T-cell (primary cell): Measurements from ENCODE around the gene SMIM35. TPM values are rescaled to one million over a fixed set of nuclear protein-coding genes. Genes with fewer than 3 reads are reported as not detected.

ENCODE experiments used
- ATAC-seq, 4 experiments: fragments of 200-7000 bp in 3 of 4; fragments of 150-1000 bp in 1 of 4; cut with Tn5 transposase; replicated peaks in 1 of 4; 1 replicate in 3 of 4; 2 replicates in 1 of 4; pipeline ENCODE4 v1.10.0; 2021; ENCODE audit warnings: moderate library complexity in 3 of 4, mild to moderate bottlenecking in 2 of 4, moderate number of reproducible peaks in 1 of 4
- CTCF ChIA-PET, 2 donors: fragments of 300-600 bp; sonication (Branson Sonifier 250); formaldehyde crosslinking; loops; one replicate each; lab custom pipeline; 2022; ENCODE audit warnings: antibody characterized with exemption in 2 of 2; lab: Charles Lee
- POLR2A ChIA-PET, 2 donors: fragments of 300-600 bp; sonication (Branson Sonifier 250); formaldehyde crosslinking; loops; one replicate each; lab custom pipeline; 2022; ENCODE audit warnings: antibody characterized with exemption in 2 of 2; lab: Charles Lee
- DNase-seq, 35 experiments: peaks; one replicate each; pipeline versions ENCODE4 v3.0.0 to v3.0.0-alpha.2; 2013 to 2023
- H3K27ac ChIP-seq: one replicate; pipeline ENCODE4 v1.5.1; 2013; ENCODE audit warnings: low read length
- H3K27me3 ChIP-seq, 2 experiments: replicated peaks in 1 of 2; 1 replicate in 1 of 2; 2 replicates in 1 of 2; pipeline versions ENCODE4 v1.6.1 to v1.7.0; 2013; ENCODE audit warnings: low read length in 1 of 2, mixed read lengths in 1 of 2; ENCODE audit not compliant: control insufficient read depth in 2 of 2, insufficient read depth in 2 of 2; ENCODE audit errors: extremely low read depth in 1 of 2
- H3K36me3 ChIP-seq, 2 donors: 1 replicate in 1 of 2; 2 replicates in 1 of 2; pipeline versions ENCODE4 v1.6.1 to v1.7.0; 2013; ENCODE audit warnings: low read length in 1 of 2; ENCODE audit not compliant: control insufficient read depth in 2 of 2, insufficient read depth in 1 of 2; ENCODE audit errors: extremely low read depth in 1 of 2
- H3K4me1 ChIP-seq, 2 experiments: 1 replicate in 1 of 2; 2 replicates in 1 of 2; pipeline versions ENCODE4 v1.6.1 to v1.7.0; 2013; ENCODE audit warnings: low read length in 2 of 2, mixed read lengths in 1 of 2; ENCODE audit not compliant: insufficient read depth in 2 of 2, control insufficient read depth in 1 of 2; ENCODE audit errors: extremely low read depth in 1 of 2
- H3K4me3 ChIP-seq, 2 donors: 1 replicate in 1 of 2; 2 replicates in 1 of 2; pipeline versions ENCODE4 v1.5.1 to v1.7.0; 2013; ENCODE audit warnings: mild to moderate bottlenecking in 2 of 2, low read length in 1 of 2, moderate library complexity in 1 of 2; ENCODE audit not compliant: control insufficient read depth in 1 of 2; ENCODE audit errors: extremely low read depth in 1 of 2
- H3K9me3 ChIP-seq: 2 replicates; pipeline ENCODE4 v1.7.0; 2013
- H3K27ac Mint-ChIP-seq, 2 donors: one replicate each; pipeline ENCODE4 v1.8.0; 2020 to 2021; ENCODE audit warnings: mild to moderate bottlenecking in 2 of 2, mixed read lengths in 2 of 2
- H3K27me3 Mint-ChIP-seq, 2 donors: one replicate each; pipeline ENCODE4 v1.8.0; 2021 to 2022; ENCODE audit warnings: mixed read lengths in 2 of 2
- H3K36me3 Mint-ChIP-seq: one replicate; pipeline ENCODE4 v1.8.0; 2021; ENCODE audit warnings: mixed read lengths
- H3K4me1 Mint-ChIP-seq, 3 donors: one replicate each; pipeline ENCODE4 v1.8.0; 2020 to 2022; ENCODE audit warnings: mixed read lengths in 3 of 3, mild to moderate bottlenecking in 1 of 3
- H3K4me3 Mint-ChIP-seq, 3 donors: one replicate each; pipeline ENCODE4 v1.8.0; 2020 to 2022; ENCODE audit warnings: mild to moderate bottlenecking in 3 of 3, mixed read lengths in 3 of 3, moderate library complexity in 3 of 3
- H3K9me3 Mint-ChIP-seq, 3 donors: one replicate each; pipeline ENCODE4 v1.8.0; 2020 to 2022; ENCODE audit warnings: mixed read lengths in 3 of 3
- WGBS: methylation state at CpG from one replicate; pipeline ENCODE4 v1.1.5; 2013; ENCODE audit warnings: missing lambda C conversion rate; ENCODE audit not compliant: insufficient coverage; 5-methylcytosine and 5-hydroxymethylcytosine counted together
- total RNA-seq, 35 experiments: library from RNA in 6 of 35; stranded (reverse) in 6 of 35; fragments of 120-200 nt in 1 of 35; gene quantifications; one replicate each; pipeline versions ENCODE4 v1.2.1 to v1.2.4 and lab custom pipeline; 2013 to 2026

The SMIM35 gene
- total RNA-seq, 5 donors from 2014 or later (not counting 1 experiment from before 2014, with no cell fraction given) = 0.28 to 1.0 (median 0.36) TPM

- H3K27me3 Mint-ChIP-seq = peaks cover 8 to 11% of the 10 kb centered on the region in 2 donors
- peaks cover 0 to 6% (median 0%) of the 10 kb centered on the region in 3 donors for H3K9me3 Mint-ChIP-seq
- H3K36me3 ChIP-seq = no peaks in the 10 kb centered on the region
- ATAC-seq = no peak
- H3K27ac ChIP-seq = no peak overlapping the region
- peaks cover 0 to 3% of the 10 kb centered on the region in 2 experiments for H3K4me1 ChIP-seq
- no peak overlapping the region for H3K4me3 ChIP-seq
- no peaks in the 10 kb centered on the region for H3K9me3 ChIP-seq
- H3K27me3 ChIP-seq = peaks cover 0 to 16% of the 10 kb centered on the region in 2 experiments
- ChIA-PET CTCF (no interaction called here), POLR2A (no interaction called here)
- H3K27ac Mint-ChIP-seq = no peak overlapping the region
- DNase-seq = no peak
- H3K4me1 Mint-ChIP-seq = peaks cover 3 to 12% (median 12%) of the 10 kb centered on the region in 3 donors
- no peak overlapping the region for H3K4me3 Mint-ChIP-seq
- no CpG with 5 or more reads among the region's 1 CpG for whole genome bisulfite sequencing
- peaks cover 3% of the 10 kb centered on the region for H3K36me3 Mint-ChIP-seq
Measured at GRCh38 chr11:118120793-118121192, 34.0 kb upstream of the SMIM35 start.

GRCh38 chr11:118117790-118118601 is 31.2 kb upstream of the SMIM35 start:
- 30% methylated on average over 6 of the region's 9 CpGs for WGBS
- peak in 7 of 35 experiments; percentile 1 to 14 (median 5) for DNase-seq
- H3K4me3 Mint-ChIP-seq = peak overlapping the region in 1 of 3 donors; percentile 9

GRCh38 chr11:118115048-118115447 is 28.3 kb upstream of the SMIM35 start:
- no peak for DNase-seq
- Mint-ChIP-seq H3K27me3 (peaks cover 16 to 20% of the 10 kb centered on the region in 2 donors), H3K36me3 (no peaks in the 10 kb centered on the region), H3K4me3 (no peak overlapping the region), H3K9me3 (no peaks in the 10 kb centered on the region), H3K4me1 (peaks cover 15 to 18% (median 18%) of the 10 kb centered on the region in 3 donors), H3K27ac (no peak overlapping the region)
- POLR2A ChIA-PET = no interaction called here
- H3K9me3 ChIP-seq = no peaks in the 10 kb centered on the region
- CTCF ChIA-PET = no interaction called here
- H3K4me3 ChIP-seq = no peak overlapping the region
- no peak overlapping the region for H3K27ac ChIP-seq
- peaks cover 0 to 36% of the 10 kb centered on the region in 2 experiments for H3K27me3 ChIP-seq
- ATAC-seq = no peak
- H3K4me1 ChIP-seq = peaks cover 0 to 3% of the 10 kb centered on the region in 2 experiments
- H3K36me3 ChIP-seq = no peaks in the 10 kb centered on the region
- 89% methylated on average over 6 of the region's 7 CpGs for WGBS

More at GRCh38 chr11:118117790-118118601, 31.2 kb upstream of the SMIM35 start:
- Histone ChIP-seq H3K4me1 (peaks cover 0 to 3% of the 10 kb centered on the region in 2 experiments), H3K36me3 (no peaks in the 10 kb centered on the region), H3K4me3 (no peak overlapping the region), H3K9me3 (no peaks in the 10 kb centered on the region), H3K27ac (no peak overlapping the region), H3K27me3 (peaks cover 0 to 24% of the 10 kb centered on the region in 2 experiments)
- Mint-ChIP-seq H3K27ac (no peak overlapping the region), H3K4me1 (peaks cover 15 to 18% (median 18%) of the 10 kb centered on the region in 3 donors), H3K9me3 (peaks cover 0 to 6% (median 0%) of the 10 kb centered on the region in 3 donors), H3K27me3 (peaks cover 20% of the 10 kb centered on the region in 2 donors), H3K36me3 (peaks cover 3% of the 10 kb centered on the region)
- CTCF ChIA-PET = no interaction called here
- POLR2A ChIA-PET = no interaction called here
- peak in 2 of 4 experiments; percentile 68 to 74 for ATAC-seq

GRCh38 chr11:118114266-118114665 is 27.5 kb upstream of the SMIM35 start:
- peaks cover 0 to 36% of the 10 kb centered on the region in 2 experiments for H3K27me3 ChIP-seq
- no CpG with 5 or more reads among the region's 1 CpG for WGBS
- no peaks in the 10 kb centered on the region for H3K36me3 ChIP-seq
- H3K4me1 ChIP-seq = peaks cover 0 to 3% of the 10 kb centered on the region in 2 experiments
- Mint-ChIP-seq H3K4me3 (no peak overlapping the region), H3K27ac (no peak overlapping the region), H3K27me3 (peaks cover 16 to 20% of the 10 kb centered on the region in 2 donors), H3K9me3 (no peaks in the 10 kb centered on the region), H3K4me1 (peaks cover 15 to 18% (median 18%) of the 10 kb centered on the region in 3 donors), H3K36me3 (no peaks in the 10 kb centered on the region)
- H3K27ac ChIP-seq = no peak overlapping the region
- no peak overlapping the region for H3K4me3 ChIP-seq
- ATAC-seq (no peak), DNase-seq (no peak)
- ChIA-PET CTCF (no interaction called here), POLR2A (no interaction called here)
- no peaks in the 10 kb centered on the region for H3K9me3 ChIP-seq

GRCh38 chr11:118112711-118113430 is 26.1 kb upstream of the SMIM35 start:
- H3K36me3 Mint-ChIP-seq = no peaks in the 10 kb centered on the region
- H3K27ac Mint-ChIP-seq = no peak overlapping the region
- POLR2A ChIA-PET = no interaction called here
- H3K27me3 Mint-ChIP-seq = peaks cover 12 to 14% of the 10 kb centered on the region in 2 donors
- Histone ChIP-seq H3K27ac (no peak overlapping the region), H3K4me3 (no peak overlapping the region), H3K27me3 (peaks cover 0 to 44% of the 10 kb centered on the region in 2 experiments), H3K9me3 (no peaks in the 10 kb centered on the region), H3K4me1 (peaks cover 0 to 3% of the 10 kb centered on the region in 2 experiments), H3K36me3 (no peaks in the 10 kb centered on the region)
- H3K4me3 Mint-ChIP-seq = no peak overlapping the region
- DNase-seq (no peak), ATAC-seq (no peak)
- no peaks in the 10 kb centered on the region for H3K9me3 Mint-ChIP-seq
- 89% methylated on average over 7 of the region's 11 CpGs for WGBS
- CTCF ChIA-PET = interaction anchor here in 1 of 2 donors (0.6 kb wide), 1 partner anchor 166 kb away, joined by 3 read pairs; no protein-coding TSS in a partner anchor
- H3K4me1 Mint-ChIP-seq = peaks cover 13 to 15% (median 13%) of the 10 kb centered on the region in 3 donors

GRCh38 chr11:118111744-118112035 is 24.9 kb upstream of the SMIM35 start:
- no peaks in the 10 kb centered on the region for H3K4me1 ChIP-seq
- CTCF ChIA-PET = no interaction called here
- POLR2A ChIA-PET = no interaction called here
- DNase-seq = no peak
- H3K36me3 Mint-ChIP-seq = no peaks in the 10 kb centered on the region
- H3K27me3 Mint-ChIP-seq = peaks cover 11 to 12% of the 10 kb centered on the region in 2 donors
- H3K4me3 ChIP-seq = no peak overlapping the region
- H3K27me3 ChIP-seq = peaks cover 0 to 39% of the 10 kb centered on the region in 2 experiments
- no peak overlapping the region for H3K4me3 Mint-ChIP-seq
- H3K27ac Mint-ChIP-seq = no peak overlapping the region
- 88% methylated on average over 1 of the region's 6 CpGs for whole genome bisulfite sequencing
- no peaks in the 10 kb centered on the region for H3K36me3 ChIP-seq
- no peaks in the 10 kb centered on the region for H3K9me3 Mint-ChIP-seq
- no peaks in the 10 kb centered on the region for H3K9me3 ChIP-seq
- no peak overlapping the region for H3K27ac ChIP-seq
- peaks cover 6 to 13% (median 6%) of the 10 kb centered on the region in 3 donors for H3K4me1 Mint-ChIP-seq
- no peak for ATAC-seq
